ENCODE measurements around the gene SPOCK2. TPM values are rescaled to one million over a fixed set of nuclear protein-coding genes. Genes with fewer than 3 reads are reported as not detected.

The SPOCK2 gene
- total and polyA plus RNA-seq, 2 of the 13 experiments (the other 11 are each of a cell fraction or from before 2014, with no cell fraction given), result 8.6 to 30.6 TPM

GRCh38 chr10:72025832-72026231 is 62.5 kb downstream of the SPOCK2 start:
- Histone ChIP-seq H3K4me1 (ENCODE audit: insufficient read depth, low read length) (peaks cover 84% of the 10 kb centered on the region), H3K27ac (ENCODE audit: extremely low read length, insufficient read depth, low read length) (no peak overlapping the region), H3K27me3 (ENCODE audit: control insufficient read depth in 1 of 2, insufficient read depth in 2 of 2, low read length in 2 of 2) (no peaks in the 10 kb centered on the region), H3K79me2 (ENCODE audit: insufficient read depth, low read length) (peaks cover 4% of the 10 kb centered on the region), H3K9ac (ENCODE audit: insufficient read depth, low read depth, low read length) (no peak overlapping the region), H4K20me1 (ENCODE audit: insufficient read depth, low read length) (no peaks in the 10 kb centered on the region), H3K36me3 (replicated peaks in 1 of 2; ENCODE audit: control insufficient read depth in 1 of 2, insufficient read depth in 2 of 2, low read length in 2 of 2) (no peaks in the 10 kb centered on the region), H2AFZ (ENCODE audit: low read length) (no peak overlapping the region), H3K4me2 (ENCODE audit: low read depth, low read length) (no peak overlapping the region), H3K9me3 (ENCODE audit: low read length) (no peaks in the 10 kb centered on the region), H3K4me3 (replicated peaks in 1 of 3; ENCODE audit: insufficient read depth in 1 of 3, low read depth in 2 of 3, low read length in 3 of 3) (no peak overlapping the region)
- DNase-seq (ENCODE audit: low spot score) (no peak), FAIRE-seq (no peak), ATAC-seq (0 out of 3 replicates have a peak, but pooled peaks have one; percentile 18)
- BruUV-seq (replicated peaks), result no TSS peak
- ChIA-PET POLR2A (interaction anchor here (1.3 kb wide), 2 partner anchors 39 to 49 kb away, joined by 3 to 4 read pairs; no protein-coding TSS in a partner anchor), CTCF (ENCODE audit: low intra/inter-chr PET ratio, low total read pairs) (no interaction called here)
- 31% methylated on average over 3 of the region's 5 CpGs for WGBS (ENCODE audit: low lambda C conversion rate)
- intact Hi-C loops (cut with micrococcal nuclease; ENCODE audit: unreplicated experiment) (no loop called here), in situ Hi-C loops (cut with HindIII; ENCODE audit: extremely low pct_ligation_motif_present, low pct_unique_long_range_greater_than_20kb) (loop anchor here (25.0 kb wide), 1 partner anchor 689 kb away; no protein-coding TSS in a partner anchor)
- TF ChIP-seq HBP1 (CRISPR knock-in tag; IDR thresholded peaks at IDR 0.05; ENCODE audit: low read depth), result no peak
- TF ChIP-seq PAWR (CRISPR knock-in tag; IDR thresholded peaks at IDR 0.05; ENCODE audit: borderline replicate concordance), result no peak
- no peak for TF ChIP-seq ZNF432 (CRISPR knock-in tag; IDR thresholded peaks at IDR 0.05; ENCODE audit: borderline replicate concordance)
- TF ChIP-seq TERF1 (CRISPR knock-in tag; IDR thresholded peaks at IDR 0.05), result no peak
- no peak for TF ChIP-seq DDIT3 (CRISPR knock-in tag; IDR thresholded peaks at IDR 0.05)
- TF ChIP-seq ZNF280D (CRISPR knock-in tag; IDR thresholded peaks at IDR 0.05), result no peak
- no peak for TF ChIP-seq ZNF414 (CRISPR knock-in tag; IDR thresholded peaks at IDR 0.05)
- no peak for TF ChIP-seq MATR3 (CRISPR knock-in tag; IDR thresholded peaks at IDR 0.05)
- no peak for TF ChIP-seq ZNF619 (CRISPR knock-in tag; IDR thresholded peaks at IDR 0.05)
- no peak for TF ChIP-seq CEBPZ (IDR thresholded peaks at IDR 0.05; ENCODE audit: low read length)
- no peak for TF ChIP-seq NCOR1 (IDR thresholded peaks at IDR 0.05; ENCODE audit: borderline replicate concordance, low read length)
- TF ChIP-seq TFDP2 (CRISPR knock-in tag; IDR thresholded peaks at IDR 0.05), result no peak

Measured in HepG2 (cell line).